ENCODE data around the gene RBP3.

Gene RBP3

DNA sequence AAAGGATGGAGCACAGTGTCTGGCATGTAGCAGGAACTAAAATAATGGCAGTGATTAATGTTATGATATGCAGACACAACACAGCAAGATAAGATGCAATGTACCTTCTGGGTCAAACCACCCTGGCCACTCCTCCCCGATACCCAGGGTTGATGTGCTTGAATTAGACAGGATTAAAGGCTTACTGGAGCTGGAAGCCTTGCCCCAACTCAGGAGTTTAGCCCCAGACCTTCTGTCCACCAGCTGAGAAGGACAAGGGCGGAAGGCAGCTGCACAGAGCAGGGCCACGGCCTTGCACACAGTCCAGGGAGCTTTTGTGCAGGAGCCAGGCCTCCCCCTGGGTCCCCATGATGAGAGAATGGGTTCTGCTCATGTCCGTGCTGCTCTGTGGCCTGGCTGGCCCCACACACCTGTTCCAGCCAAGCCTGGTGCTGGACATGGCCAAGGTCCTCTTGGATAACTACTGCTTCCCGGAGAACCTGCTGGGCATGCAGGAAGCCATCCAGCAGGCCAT, at the start of gene RBP3:
Gene RBP3 (plus strand): TSS at position 226 of the 514 bp plus-strand sequence. CDS start 122 bp downstream, at position 348.
- no peak for ATAC-seq

DNA sequence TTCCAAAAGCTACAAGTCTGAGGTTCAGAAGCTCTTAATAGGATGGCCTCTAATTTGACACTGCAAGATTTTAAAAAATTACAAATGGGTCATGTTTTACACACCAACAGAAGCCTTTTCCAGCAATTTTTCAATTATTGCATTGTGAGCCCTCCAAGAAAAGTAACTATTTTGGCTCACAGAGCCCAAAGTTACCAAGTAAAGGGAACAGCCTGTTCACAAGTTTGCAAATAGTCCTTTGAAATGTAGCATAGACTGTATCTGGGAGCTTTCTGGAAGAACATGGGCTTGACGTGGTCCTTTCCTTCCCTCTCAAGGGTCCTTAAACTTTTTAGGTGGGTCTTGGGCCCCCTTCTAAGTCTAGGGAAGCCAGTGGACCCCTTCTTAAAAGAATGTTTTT, 49.4 kb upstream of the RBP3 start:
- TF ChIP-seq, protein P1, sequence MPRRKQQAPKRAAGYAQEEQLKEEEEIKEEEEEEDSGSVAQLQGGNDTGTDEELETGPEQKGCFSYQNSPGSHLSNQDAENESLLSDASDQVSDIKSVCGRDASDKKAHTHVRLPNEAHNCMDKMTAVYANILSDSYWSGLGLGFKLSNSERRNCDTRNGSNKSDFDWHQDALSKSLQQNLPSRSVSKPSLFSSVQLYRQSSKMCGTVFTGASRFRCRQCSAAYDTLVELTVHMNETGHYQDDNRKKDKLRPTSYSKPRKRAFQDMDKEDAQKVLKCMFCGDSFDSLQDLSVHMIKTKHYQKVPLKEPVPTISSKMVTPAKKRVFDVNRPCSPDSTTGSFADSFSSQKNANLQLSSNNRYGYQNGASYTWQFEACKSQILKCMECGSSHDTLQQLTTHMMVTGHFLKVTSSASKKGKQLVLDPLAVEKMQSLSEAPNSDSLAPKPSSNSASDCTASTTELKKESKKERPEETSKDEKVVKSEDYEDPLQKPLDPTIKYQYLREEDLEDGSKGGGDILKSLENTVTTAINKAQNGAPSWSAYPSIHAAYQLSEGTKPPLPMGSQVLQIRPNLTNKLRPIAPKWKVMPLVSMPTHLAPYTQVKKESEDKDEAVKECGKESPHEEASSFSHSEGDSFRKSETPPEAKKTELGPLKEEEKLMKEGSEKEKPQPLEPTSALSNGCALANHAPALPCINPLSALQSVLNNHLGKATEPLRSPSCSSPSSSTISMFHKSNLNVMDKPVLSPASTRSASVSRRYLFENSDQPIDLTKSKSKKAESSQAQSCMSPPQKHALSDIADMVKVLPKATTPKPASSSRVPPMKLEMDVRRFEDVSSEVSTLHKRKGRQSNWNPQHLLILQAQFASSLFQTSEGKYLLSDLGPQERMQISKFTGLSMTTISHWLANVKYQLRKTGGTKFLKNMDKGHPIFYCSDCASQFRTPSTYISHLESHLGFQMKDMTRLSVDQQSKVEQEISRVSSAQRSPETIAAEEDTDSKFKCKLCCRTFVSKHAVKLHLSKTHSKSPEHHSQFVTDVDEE (CRISPR knock-in tag; IDR thresholded peaks at IDR 0.05) = no peak
- TF ChIP-seq, protein P2, sequence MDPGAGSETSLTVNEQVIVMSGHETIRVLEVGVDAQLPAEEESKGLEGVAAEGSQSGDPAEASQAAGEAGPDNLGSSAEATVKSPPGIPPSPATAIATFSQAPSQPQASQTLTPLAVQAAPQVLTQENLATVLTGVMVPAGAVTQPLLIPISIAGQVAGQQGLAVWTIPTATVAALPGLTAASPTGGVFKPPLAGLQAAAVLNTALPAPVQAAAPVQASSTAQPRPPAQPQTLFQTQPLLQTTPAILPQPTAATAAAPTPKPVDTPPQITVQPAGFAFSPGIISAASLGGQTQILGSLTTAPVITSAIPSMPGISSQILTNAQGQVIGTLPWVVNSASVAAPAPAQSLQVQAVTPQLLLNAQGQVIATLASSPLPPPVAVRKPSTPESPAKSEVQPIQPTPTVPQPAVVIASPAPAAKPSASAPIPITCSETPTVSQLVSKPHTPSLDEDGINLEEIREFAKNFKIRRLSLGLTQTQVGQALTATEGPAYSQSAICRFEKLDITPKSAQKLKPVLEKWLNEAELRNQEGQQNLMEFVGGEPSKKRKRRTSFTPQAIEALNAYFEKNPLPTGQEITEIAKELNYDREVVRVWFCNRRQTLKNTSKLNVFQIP (CRISPR knock-in tag; IDR thresholded peaks at IDR 0.05; ENCODE audit: borderline replicate concordance, low read depth) = no peak
- TF ChIP-seq, protein P3, sequence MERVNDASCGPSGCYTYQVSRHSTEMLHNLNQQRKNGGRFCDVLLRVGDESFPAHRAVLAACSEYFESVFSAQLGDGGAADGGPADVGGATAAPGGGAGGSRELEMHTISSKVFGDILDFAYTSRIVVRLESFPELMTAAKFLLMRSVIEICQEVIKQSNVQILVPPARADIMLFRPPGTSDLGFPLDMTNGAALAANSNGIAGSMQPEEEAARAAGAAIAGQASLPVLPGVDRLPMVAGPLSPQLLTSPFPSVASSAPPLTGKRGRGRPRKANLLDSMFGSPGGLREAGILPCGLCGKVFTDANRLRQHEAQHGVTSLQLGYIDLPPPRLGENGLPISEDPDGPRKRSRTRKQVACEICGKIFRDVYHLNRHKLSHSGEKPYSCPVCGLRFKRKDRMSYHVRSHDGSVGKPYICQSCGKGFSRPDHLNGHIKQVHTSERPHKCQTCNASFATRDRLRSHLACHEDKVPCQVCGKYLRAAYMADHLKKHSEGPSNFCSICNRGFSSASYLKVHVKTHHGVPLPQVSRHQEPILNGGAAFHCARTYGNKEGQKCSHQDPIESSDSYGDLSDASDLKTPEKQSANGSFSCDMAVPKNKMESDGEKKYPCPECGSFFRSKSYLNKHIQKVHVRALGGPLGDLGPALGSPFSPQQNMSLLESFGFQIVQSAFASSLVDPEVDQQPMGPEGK (CRISPR knock-in tag; IDR thresholded peaks at IDR 0.05; ENCODE audit: borderline replicate concordance) = no peak
- TF ChIP-seq RARB (CRISPR knock-in tag; IDR thresholded peaks at IDR 0.05) (no peak), ARNTL (CRISPR knock-in tag; IDR thresholded peaks at IDR 0.05; ENCODE audit: borderline replicate concordance, low read depth) (no peak), BACH2 (CRISPR knock-in tag; IDR thresholded peaks at IDR 0.05; ENCODE audit: borderline replicate concordance) (no peak), SNAI2 (CRISPR knock-in tag; IDR thresholded peaks at IDR 0.05) (no peak), ZNF8 (CRISPR knock-in tag; IDR thresholded peaks at IDR 0.05) (no peak), PPARA (CRISPR knock-in tag; IDR thresholded peaks at IDR 0.05; ENCODE audit: borderline replicate concordance) (no peak), TOX (CRISPR knock-in tag; IDR thresholded peaks at IDR 0.05; ENCODE audit: borderline replicate concordance) (no peak), ESRRG (CRISPR knock-in tag; IDR thresholded peaks at IDR 0.05) (no peak), OSR1 (CRISPR knock-in tag; IDR thresholded peaks at IDR 0.05) (no peak)
- TF ChIP-seq, protein P4, sequence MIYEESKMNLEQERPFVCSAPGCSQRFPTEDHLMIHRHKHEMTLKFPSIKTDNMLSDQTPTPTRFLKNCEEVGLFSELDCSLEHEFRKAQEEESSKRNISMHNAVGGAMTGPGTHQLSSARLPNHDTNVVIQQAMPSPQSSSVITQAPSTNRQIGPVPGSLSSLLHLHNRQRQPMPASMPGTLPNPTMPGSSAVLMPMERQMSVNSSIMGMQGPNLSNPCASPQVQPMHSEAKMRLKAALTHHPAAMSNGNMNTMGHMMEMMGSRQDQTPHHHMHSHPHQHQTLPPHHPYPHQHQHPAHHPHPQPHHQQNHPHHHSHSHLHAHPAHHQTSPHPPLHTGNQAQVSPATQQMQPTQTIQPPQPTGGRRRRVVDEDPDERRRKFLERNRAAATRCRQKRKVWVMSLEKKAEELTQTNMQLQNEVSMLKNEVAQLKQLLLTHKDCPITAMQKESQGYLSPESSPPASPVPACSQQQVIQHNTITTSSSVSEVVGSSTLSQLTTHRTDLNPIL (CRISPR knock-in tag; IDR thresholded peaks at IDR 0.05; ENCODE audit: low read depth) = no peak
- ATAC-seq = no peak

More for the DNA sequence above, at the start of gene RBP3:
- no peak for TF ChIP-seq GLIS3 (CRISPR knock-in tag; IDR thresholded peaks at IDR 0.05)
- no peak for TF ChIP-seq ARNTL (CRISPR knock-in tag; IDR thresholded peaks at IDR 0.05; ENCODE audit: borderline replicate concordance, low read depth)
- TF ChIP-seq TOX (CRISPR knock-in tag; IDR thresholded peaks at IDR 0.05; ENCODE audit: borderline replicate concordance) = no peak
- TF ChIP-seq OSR1 (CRISPR knock-in tag; IDR thresholded peaks at IDR 0.05) = no peak
- no peak for TF ChIP-seq ESRRG (CRISPR knock-in tag; IDR thresholded peaks at IDR 0.05)
- TF ChIP-seq ZNF565 (CRISPR knock-in tag; conservative IDR thresholded peaks at IDR 0.05; ENCODE audit: low read depth) = no peak

DNA sequence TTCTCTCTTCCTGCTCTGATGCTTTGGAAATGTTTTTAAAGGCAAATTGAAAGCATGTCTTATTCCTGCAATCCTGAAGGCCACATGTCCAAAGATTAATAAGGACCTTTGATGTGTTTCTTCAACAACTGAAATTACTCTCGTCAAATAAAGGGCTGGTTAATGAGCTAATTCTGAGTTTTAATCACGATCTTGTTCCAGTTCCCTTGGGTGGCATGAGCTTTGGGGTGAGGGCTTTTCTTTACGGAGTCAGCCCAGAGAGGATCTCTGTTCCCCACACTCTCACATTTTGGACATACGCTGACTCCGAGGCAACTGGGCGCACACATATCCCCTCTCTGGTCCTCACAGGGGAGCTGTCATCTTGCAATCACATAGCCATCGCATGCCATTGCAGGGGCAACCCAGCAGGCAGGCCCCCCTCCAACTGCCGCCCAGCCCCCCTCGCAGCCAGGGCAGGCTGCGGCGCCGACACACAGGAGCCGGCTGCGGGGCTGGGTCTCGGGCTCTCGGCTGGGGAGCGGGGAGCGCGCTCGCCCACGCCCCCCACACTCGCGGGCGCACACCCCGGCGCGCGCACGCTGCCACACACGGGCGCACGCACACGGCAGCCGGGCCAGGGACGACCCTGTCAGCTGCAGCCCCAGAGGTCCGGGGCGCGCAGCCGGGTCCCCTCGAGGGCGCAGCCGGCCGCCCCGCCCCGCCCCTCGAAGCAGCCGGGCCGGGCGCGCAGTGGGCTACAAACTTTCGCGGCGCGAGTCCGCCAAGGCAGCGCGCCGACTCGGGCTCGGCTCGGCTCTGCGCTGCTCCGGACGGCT, 48.3 kb upstream of the RBP3 start, which contains the start of gene GDF10:
Gene GDF10 (plus strand): TSS at position 587 of the 818 bp plus-strand sequence. CDS start 455 bp downstream, outside the sequence.
- TF ChIP-seq, protein P3 (CRISPR knock-in tag; IDR thresholded peaks at IDR 0.05; ENCODE audit: borderline replicate concordance) = no peak
- TF ChIP-seq ISL1 (CRISPR knock-in tag; IDR thresholded peaks at IDR 0.05) (no peak), ZNF565 (CRISPR knock-in tag; conservative IDR thresholded peaks at IDR 0.05; ENCODE audit: low read depth) (no peak), ESRRG (CRISPR knock-in tag; IDR thresholded peaks at IDR 0.05) (no peak), PPARA (CRISPR knock-in tag; IDR thresholded peaks at IDR 0.05; ENCODE audit: borderline replicate concordance) (no peak)
- TF ChIP-seq, protein P2 (CRISPR knock-in tag; IDR thresholded peaks at IDR 0.05; ENCODE audit: borderline replicate concordance, low read depth) = no peak
- no peak for ATAC-seq

Data from SK-N-SH treated with all-trans-retinoic acid at 6 μM for 48 hours (cell line).